ENCODE results near the gene YJU2. TPM values are rescaled to one million over a fixed set of nuclear protein-coding genes. Genes with fewer than 3 reads are reported as not detected.

YJU2 gene
- total RNA-seq = 18.2 and 22.7 TPM in 2 replicates

GRCh38 chr19:4246767-4247593, at the start of gene YJU2:
TSS of gene YJU2 (plus strand) at chr19:4247080. CDS start at chr19:4247147, 67 bp downstream.

GRCh38 chr19:4229179-4229931, 17.5 kb upstream of the YJU2 start, which contains the start of gene EBI3:
TSS of gene EBI3 (plus strand) at chr19:4229523. CDS start at chr19:4229551, 28 bp downstream.

GRCh38 chr19:4278419-4279266, 31.8 kb downstream of the YJU2 start, which contains the start of gene SHD:
TSS of gene SHD (plus strand) at chr19:4279266. CDS start at chr19:4280064, 798 bp downstream.

GRCh38 chr19:4302243-4302640, 55.4 kb downstream of the YJU2 start, which contains the start of gene TMIGD2:
TSS of gene TMIGD2 (minus strand) at chr19:4302389. CDS start at chr19:4302385, 4 bp downstream.

GRCh38 chr19:4304538-4305256, 57.8 kb downstream of the YJU2 start, which contains the start of gene FSD1:
TSS of gene FSD1 (plus strand) at chr19:4304598. CDS start at chr19:4304747, 149 bp downstream.

Other genes with a start within 250 kb of the YJU2 start
- 10.7 and 12.5 TPM in 2 replicates for gene PIAS4, start 239.3 kb upstream of the YJU2 start, total RNA-seq
- gene ZBTB7A, start 180.2 kb upstream of the YJU2 start, total RNA-seq = 28.7 and 29.7 TPM in 2 replicates
- 127 and 160 TPM in 2 replicates for gene MAP2K2, start 123.0 kb upstream of the YJU2 start, total RNA-seq
- under 0.01 TPM in 1 of 2 replicates, not detected in the other for gene CREB3L3, start 93.4 kb upstream of the YJU2 start, total RNA-seq
- 14.7 and 21.5 TPM in 2 replicates for gene SIRT6, start 64.5 kb upstream of the YJU2 start, total RNA-seq
- gene ANKRD24, start 64.4 kb upstream of the YJU2 start, total RNA-seq = 0.33 and 1.2 TPM in 2 replicates
- gene EBI3, start 17.6 kb upstream of the YJU2 start, total RNA-seq = not detected in 2 replicates
- not detected in 2 replicates for gene SHD, start 32.2 kb downstream of the YJU2 start, total RNA-seq
- not detected in 2 replicates for gene TMIGD2, start 55.3 kb downstream of the YJU2 start, total RNA-seq
- 15.5 and 24.5 TPM in 2 replicates for gene FSD1, start 57.5 kb downstream of the YJU2 start, total RNA-seq
- 5.9 and 7.5 TPM in 2 replicates for gene STAP2, start 91.7 kb downstream of the YJU2 start, total RNA-seq
- 5.6 and 7.9 TPM in 2 replicates for gene MPND, start 96.5 kb downstream of the YJU2 start, total RNA-seq
- gene SH3GL1, start 153.5 kb downstream of the YJU2 start, total RNA-seq = 29.1 and 36.1 TPM in 2 replicates
- gene CHAF1A, start 155.6 kb downstream of the YJU2 start, total RNA-seq = 10.1 and 29.7 TPM in 2 replicates
- 106 and 123 TPM in 2 replicates for gene UBXN6, start 210.7 kb downstream of the YJU2 start, total RNA-seq
- gene HDGFL2, start 225.2 kb downstream of the YJU2 start, total RNA-seq = 66.8 and 70.1 TPM in 2 replicates